KBM-7 (cell line): ENCODE results near the gene ADAMTS4.

ENCODE experiments used
- DNase-seq: peaks from one replicate; pipeline ENCODE4 v3.0.0-alpha.2; 2015
- in situ Hi-C: fragments of 300-500 bp; cut with MboI; formaldehyde crosslinking; loops from 2 replicates; pipeline ENCODE4 v1.14.3; 2020; ENCODE audit warnings: low sequenced_read_pairs, low pct_unique_long_range_greater_than_20kb, mixed read lengths

The ADAMTS4 gene

DNA sequence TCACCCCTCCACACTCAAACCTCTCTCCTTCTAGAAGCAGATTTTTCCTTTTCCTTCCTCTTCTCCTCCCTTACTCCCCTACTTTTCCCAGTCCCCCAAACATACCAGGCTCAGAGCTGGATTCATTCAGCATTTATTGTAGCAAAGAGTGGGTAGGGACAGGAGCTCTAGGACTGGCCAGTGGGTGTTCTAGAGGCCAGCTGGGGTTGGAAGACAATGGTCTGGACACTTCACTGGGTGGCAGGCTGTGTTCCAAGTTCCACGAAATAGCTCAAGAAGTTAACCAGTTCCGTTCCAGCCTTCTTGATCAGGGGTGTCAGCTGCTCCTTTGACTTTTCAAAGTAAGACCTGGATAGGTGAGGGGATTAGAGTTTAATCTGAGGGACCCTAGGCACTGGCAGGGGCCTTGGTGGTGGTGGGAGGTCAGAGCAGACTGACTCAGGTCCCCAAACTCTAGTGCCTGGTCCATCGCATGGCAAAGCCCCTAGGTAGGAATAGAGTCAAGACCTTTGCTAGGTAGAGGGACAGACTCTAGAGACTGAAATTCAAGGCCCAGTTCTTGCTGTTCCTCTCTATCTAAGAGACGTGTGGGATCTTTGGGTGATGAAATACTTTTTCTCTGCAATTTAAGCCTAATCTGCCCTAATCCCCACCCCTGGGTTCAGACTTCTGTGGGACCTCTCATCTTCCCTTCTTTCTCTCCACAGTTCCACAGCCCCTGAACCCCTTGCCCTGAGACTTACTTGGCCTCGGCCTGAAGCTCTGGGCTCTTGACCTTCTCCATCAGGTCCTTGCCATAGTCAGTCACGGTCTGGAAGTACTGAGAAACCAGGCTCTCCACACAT lies 23.5 kb upstream of the ADAMTS4 start:
- DNase-seq: no peak
- in situ Hi-C loops: no loop called here

DNA sequence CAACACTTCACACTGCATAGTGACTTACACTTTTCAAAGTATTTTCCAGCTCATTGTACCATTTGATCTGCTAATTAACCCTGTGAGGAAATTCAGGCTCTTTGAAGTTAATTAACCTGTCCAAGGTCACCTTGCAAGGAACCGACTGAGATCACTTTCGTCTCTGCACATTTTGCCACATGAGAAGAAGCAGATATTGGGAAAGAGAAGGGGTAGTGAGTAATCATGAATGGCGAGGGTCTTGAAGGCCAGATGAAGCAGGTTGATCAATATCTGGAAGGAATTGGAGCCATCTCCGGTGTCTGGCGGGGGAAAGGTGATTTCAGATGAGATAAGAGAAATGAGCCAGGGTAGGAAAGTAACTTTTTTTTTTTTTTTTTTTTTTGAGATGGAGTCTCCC lies 21.1 kb upstream of the ADAMTS4 start:
- DNase-seq: no peak
- in situ Hi-C loops: no loop called here

DNA sequence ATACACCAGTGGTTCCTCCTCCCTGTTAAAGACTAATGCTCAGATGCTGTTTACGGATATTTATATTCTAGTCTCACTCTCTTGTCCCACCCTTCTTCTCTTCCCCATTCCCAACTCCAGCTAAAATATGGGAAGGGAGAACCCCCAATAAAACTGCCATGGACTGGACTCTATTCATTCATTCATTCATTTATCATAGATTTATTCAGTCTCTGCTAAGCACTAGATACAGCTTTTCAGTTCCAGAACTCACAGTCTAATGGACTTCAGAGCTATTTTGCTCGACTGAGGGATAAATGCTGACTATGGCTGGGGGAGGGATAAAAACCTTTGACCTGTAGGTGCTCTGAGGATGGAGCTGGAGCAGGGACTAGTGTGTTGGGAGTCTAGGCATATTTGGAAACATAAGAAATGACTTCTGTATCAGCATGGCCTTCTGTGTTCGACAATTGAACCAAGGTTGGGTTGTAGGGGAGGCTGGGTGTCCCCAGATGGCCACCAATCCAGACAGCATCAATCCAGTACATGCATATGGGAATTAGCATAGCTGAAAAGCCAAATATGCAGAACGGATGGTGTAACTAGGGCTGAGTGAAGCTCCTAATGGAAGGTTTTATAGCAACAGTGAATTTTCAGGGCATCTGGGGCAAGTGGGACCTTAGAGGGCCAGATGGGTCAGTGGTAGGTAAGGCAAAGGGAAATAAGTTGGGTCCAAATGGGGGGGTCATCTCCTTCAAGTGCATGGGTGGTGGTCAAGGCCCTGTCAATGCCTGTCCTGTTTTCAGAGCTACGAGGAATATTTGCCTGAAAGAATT lies 20.4 kb upstream of the ADAMTS4 start:
- in situ Hi-C loops: no loop called here
- no peak for DNase-seq

- DNase-seq: no peak
- in situ Hi-C loops: no loop called here
Observed at GRCh38 chr1:161218301-161219077, 19.6 kb upstream of the ADAMTS4 start.

GRCh38 chr1:161217831-161218230 lies 19.0 kb upstream of the ADAMTS4 start:
- in situ Hi-C loops: no loop called here
- DNase-seq: no peak

- in situ Hi-C loops: no loop called here
Observed at GRCh38 chr1:161216945-161217712, 18.3 kb upstream of the ADAMTS4 start.

DNA sequence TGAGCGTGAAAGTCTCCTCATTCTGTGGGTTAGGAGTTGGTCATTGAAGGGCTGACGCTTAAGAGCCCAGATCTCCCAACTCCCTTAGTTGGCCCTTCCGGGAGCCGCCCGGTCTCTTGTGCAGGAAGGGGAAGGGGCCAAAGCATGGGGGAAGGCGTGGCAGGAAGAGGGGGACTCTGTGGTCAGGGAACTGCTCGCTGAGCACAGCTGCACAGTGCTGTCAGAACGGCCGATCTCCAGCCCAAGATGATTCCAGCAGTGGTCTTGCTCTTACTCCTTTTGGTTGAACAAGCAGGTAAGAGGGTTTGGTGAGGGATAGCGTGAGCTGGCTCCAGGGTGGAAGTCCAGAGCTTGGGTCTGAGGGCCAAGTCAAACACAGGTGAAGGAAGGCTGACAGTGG lies 16.2 kb upstream of the ADAMTS4 start, which contains the start of gene FCER1G:
FCER1G (plus strand) TSS at position 220 of the 400 bp plus-strand sequence; CDS start at position 247, 27 bp downstream.
- DNase-seq: peak; percentile 72
- in situ Hi-C loops: no loop called here

More at GRCh38 chr1:161216945-161217712, 18.3 kb upstream of the ADAMTS4 start:
- peak; percentile 81 for DNase-seq

GRCh38 chr1:161214369-161214768 lies 15.5 kb upstream of the ADAMTS4 start:
- in situ Hi-C loops: no loop called here
- DNase-seq: peak; percentile 43

- in situ Hi-C loops: no loop called here
- peak; percentile 84 for DNase-seq
Observed at GRCh38 chr1:161209790-161210409, 11.0 kb upstream of the ADAMTS4 start.

- DNase-seq: no peak
- in situ Hi-C loops: no loop called here
Observed at GRCh38 chr1:161207173-161207572, 8.3 kb upstream of the ADAMTS4 start.

- DNase-seq: no peak
- in situ Hi-C loops: no loop called here
Observed at GRCh38 chr1:161206411-161207140, 7.7 kb upstream of the ADAMTS4 start.

DNA sequence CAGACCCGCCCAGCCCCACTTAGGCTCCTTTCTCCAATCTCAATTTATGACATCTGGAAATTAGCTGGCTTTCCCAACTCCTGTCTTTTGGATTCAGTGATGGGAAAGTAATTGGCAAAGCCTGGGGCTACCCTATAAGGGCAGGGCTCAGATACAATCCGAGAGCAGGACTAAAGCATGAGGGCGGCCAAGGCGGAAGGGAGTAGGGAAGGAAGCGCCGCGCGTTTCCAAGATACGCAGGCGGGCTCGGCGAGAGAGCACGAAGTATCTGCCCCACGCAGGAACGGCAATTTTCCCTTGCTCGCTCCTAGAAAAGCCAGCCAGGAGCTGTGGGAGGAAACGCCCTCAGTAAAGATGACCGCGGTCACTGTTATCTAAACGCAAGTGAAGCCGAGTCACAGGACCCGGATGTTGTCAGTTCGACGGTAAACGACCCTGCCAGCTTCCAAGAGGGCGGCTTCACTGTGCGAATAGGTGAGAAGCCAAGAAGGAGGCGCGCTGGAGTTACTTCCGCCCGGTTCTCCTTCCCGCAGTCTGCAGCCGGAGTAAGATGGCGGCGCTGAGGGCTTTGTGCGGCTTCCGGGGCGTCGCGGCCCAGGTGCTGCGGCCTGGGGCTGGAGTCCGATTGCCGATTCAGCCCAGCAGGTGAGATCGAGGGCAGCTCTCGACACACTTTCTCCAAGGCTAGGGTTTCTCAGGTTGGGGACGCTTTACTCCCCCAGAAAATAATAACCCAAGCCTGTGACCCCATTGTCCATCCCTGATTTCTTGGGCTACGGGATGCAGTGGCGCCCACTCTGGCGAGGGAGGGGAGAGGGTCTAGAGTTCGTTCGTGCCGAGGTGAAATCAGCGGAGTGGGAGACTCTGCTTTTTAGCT lies 3.2 kb upstream of the ADAMTS4 start, which contains the start of gene NDUFS2:
NDUFS2 (plus strand) TSS at position 532 of the 877 bp plus-strand sequence; CDS start at position 551, 19 bp downstream.
- peak; percentile 98 for DNase-seq
- in situ Hi-C loops: no loop called here

DNA sequence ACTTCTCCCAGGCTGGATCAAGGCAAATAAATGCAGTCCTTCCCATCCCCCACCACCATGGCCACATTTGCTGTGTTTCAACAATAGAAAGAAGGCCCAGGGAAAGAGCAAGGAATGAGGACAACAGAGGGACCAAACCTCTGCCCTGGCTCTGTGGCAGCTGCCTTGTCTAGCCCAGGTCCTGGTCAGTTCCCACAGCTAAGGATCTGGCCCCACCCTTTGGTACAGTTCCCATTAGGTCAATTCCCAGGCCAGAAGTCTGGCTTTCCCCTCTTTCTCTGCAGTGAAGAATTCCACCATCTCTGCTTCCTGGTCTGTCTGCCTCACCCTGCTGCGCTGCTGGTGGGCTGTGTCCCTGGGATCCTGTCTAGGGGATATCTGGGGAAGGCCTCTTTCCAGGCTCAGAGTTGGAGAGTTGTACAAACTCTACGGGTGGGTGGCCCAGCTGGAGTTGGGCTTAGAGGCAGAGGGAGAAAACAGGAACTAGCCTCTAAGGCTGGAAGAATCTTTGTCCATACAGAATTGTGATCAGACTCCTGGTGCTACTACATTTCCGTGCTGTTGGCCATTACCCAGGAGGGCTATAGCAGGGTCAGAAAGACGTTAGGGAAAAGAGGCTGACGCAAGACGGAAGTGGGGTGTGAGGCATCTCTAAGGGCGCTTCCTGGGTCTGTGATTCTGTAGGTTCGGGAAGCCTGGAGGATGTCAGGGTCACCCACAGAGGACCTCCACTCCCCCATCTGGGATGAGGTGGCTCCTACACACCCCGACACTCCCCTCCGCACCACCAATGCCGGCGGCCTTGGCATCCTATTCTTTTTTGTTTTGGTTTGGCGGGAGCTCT lies 2.4 kb upstream of the ADAMTS4 start:
- peak; percentile 62 for DNase-seq
- in situ Hi-C loops: no loop called here

DNA sequence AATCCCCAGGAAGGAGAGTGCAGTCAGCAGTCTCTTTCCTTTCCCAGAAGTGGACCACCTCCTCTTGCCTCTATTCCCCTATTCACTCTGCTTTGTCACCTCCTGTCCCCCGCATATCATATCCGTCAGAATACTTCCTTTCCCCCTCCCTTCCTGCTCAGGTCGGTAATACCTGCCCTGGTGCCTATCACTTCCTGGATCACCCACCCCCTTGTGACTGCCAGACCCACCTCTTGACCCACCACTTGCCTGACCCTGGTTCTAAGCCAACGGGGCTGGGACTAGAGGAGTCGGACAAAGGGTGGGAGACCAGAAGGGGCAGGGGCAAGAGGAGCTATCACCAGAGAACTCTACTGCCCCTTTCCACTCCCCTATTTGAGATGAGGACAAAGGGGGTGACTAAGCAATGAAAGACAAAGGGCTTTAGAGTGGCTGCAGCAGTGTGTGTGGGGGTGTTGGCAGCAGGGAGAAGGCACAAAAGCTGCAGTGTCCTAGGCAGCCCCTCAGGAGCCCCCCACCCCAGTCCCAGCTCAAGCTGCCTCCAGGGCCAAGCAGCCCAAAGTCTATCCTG lies 1.7 kb upstream of the ADAMTS4 start:
- in situ Hi-C loops: no loop called here
- no peak for DNase-seq

DNA sequence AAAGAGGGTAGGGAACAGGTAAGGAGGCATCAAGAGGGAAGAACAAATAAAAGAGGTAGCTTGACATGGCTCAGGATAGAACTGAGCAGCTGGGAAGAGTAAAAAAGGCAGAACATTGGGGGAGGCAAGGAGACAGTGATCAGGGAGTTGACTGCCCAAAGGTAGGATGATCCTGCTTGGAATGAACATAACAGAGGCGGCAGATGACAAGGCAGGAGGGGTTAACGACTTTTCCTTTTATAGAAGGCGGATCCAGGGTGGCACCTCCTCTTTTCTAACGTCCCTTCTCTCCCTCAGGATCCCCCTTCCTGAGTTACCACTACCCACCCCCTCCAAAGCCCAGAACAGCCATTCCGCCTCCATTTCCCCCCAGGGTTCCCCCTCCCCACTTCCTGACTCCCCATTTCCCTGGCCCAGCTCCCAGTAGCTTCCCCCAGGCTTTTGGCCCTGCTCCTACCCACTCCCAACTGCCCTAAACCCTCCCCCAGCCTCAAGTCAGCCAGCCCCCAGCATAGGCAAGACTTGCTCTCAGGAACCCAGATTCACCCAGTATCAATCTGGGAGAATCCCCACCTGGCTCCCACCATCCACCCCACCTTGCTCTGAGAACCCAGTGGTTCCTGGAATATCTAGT lies 769 bp upstream of the ADAMTS4 start:
- DNase-seq: no peak
- in situ Hi-C loops: loop anchor here (25.0 kb wide), 1 partner anchor 188 kb away; no protein-coding TSS in a partner anchor
